Adrenal gland (tissue), 12 donors: ENCODE results near the gene TMEM179B. TPM values are rescaled to one million over a fixed set of nuclear protein-coding genes. Genes with fewer than 3 reads are reported as not detected.
A peak's percentile ranks its signal among the peaks of the same experiment; 100 is the strongest.

Source experiments
- DNase-seq, 7 donors: peaks; one replicate each; pipeline ENCODE4 v3.0.0-alpha.2; 2019 to 2020
- H3K27ac ChIP-seq, 5 donors: fragments of 200-600 bp; sonication (generic) in 4 of 5; 1 replicate in 3 of 5; 2 replicates in 2 of 5; pipeline versions ENCODE4 v1.5.1 to v1.8.0; 2016 to 2020; ENCODE audit warnings: mild to moderate bottlenecking in 1 of 5
- H3K27me3 ChIP-seq: fragments of 200-600 bp; 2 replicates; pipeline ENCODE4 v1.8.0; 2021
- H3K36me3 ChIP-seq, 2 donors: fragments of 200-600 bp; replicated peaks in 1 of 2; 1 replicate in 1 of 2; 2 replicates in 1 of 2; pipeline versions ENCODE4 v1.5.1 to v1.8.0; 2018 to 2022
- H3K4me1 ChIP-seq, 2 donors: fragments of 200-600 bp; replicated peaks in 1 of 2; 1 replicate in 1 of 2; 2 replicates in 1 of 2; pipeline versions ENCODE4 v1.5.1 to v1.8.0; 2018 to 2021
- H3K4me3 ChIP-seq, 4 donors: fragments of 200-600 bp; sonication (generic) in 3 of 4; one replicate each; pipeline ENCODE4 v1.5.1; 2016 to 2018
- H3K9me3 ChIP-seq, 3 donors: fragments of 200-600 bp; sonication (generic) in 1 of 3; replicated peaks in 1 of 3; 1 replicate in 2 of 3; 2 replicates in 1 of 3; pipeline versions ENCODE4 v1.5.1 to v1.8.0; 2016 to 2021
- POLR2A ChIP-seq, 2 donors: fragments of 450-650 bp; IDR thresholded peaks; one replicate each; pipeline ENCODE4 v1.6.1; 2017; ENCODE audit warnings: antibody characterized with exemption in 2 of 2, mild to moderate bottlenecking in 2 of 2, moderate library complexity in 1 of 2
- WGBS, 4 donors: extraction: QIAGEN DNeasy Blood & Tissue Kit in 2 of 4; methylation state at CpG; one replicate each; pipeline versions ENCODE4 v1.1.5 to v1.1.7; 2013 to 2017; 5-methylcytosine and 5-hydroxymethylcytosine counted together
- intact Hi-C, 2 donors: fragments of 100-400 bp; cut with DNase I; formaldehyde crosslinking; loops; one replicate each; pipeline versions ENCODE4 v1.14.1 to v1.15.0; 2022 to 2023
- polyA plus RNA-seq, 3 donors: library from polyadenylated mRNA; stranded (reverse); fragments of 200-250 nt in 2 of 3; fragments of 350-450 nt in 1 of 3; fragmentation: Illumina TruSeq in 1 of 3; extraction: RNeasy Lipid Tissue Mini Kit (QIAGEN cat#74804) in 1 of 3; gene quantifications; one replicate each; pipeline ENCODE4 v1.2.3, GENCODE V29; 2013 to 2014
- total RNA-seq, 9 donors: library from RNA; depleted of rRNA in 4 of 9; stranded (reverse); fragments of >200 nt in 4 of 9; fragments of 120-200 nt in 1 of 9; fragmentation: NEBNext Ultra II Directional in 1 of 9; extraction: Animal tissue kit (Norgen Biotek cat#: 25700) in 1 of 9; gene quantifications; one replicate each; pipeline versions ENCODE4 v1.1.0 to v1.2.4, GENCODE V29; 2013 to 2023
- TF ChIP-seq, protein P1 (sequence below), 6 experiments: fragments of 450-650 bp in 4 of 6; fragments of 200-600 bp in 2 of 6; sonication (generic) in 1 of 6; IDR thresholded peaks; 1 replicate in 5 of 6; 2 replicates in 1 of 6; pipeline versions ENCODE4 v1.5.1 to v1.8.0; 2016 to 2021; ENCODE audit warnings: antibody characterized with exemption in 6 of 6, mild to moderate bottlenecking in 2 of 6, moderate library complexity in 1 of 6
- donor health status: healthy with polysubstance abuse.
- donor health status: Bipolar disorder and iron deficiency.
- donor health status: DM: yes; HTN: yes; CAD: no.
- donor health status: DM: no; HTN: no; CAD: no.
- donor health status: DM: no; HTN: no; CAD: no.
- donor health status: DM: yes; HTN: yes; CAD: no.

The TMEM179B gene
- total and polyA plus RNA-seq, 12 donors: 37.2 to 217 (median 70.5) TPM

DNA sequence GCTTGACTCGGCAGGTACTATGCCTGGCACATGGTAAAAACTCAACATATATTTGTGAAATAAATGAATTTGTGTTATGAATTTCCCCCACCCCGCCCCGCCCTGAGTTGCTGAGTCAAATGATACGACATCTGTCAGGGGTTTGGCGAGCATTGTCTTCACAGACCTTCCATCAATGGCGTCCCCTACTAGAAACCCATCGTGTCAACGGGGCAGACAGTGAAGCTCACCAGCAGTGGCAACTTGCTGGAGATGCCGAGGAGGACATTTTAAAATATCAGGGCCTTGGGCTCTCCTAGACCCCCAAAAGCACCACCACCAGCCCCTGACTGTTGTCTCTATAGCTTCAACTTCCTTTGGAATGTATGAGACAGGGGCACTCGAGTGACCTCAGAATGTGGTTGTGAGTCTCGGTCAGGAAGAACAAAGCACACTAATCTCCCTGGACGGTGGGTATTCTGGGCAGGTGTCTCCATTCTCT lies 18.8 kb downstream of the TMEM179B start:
- TF ChIP-seq, protein P1, sequence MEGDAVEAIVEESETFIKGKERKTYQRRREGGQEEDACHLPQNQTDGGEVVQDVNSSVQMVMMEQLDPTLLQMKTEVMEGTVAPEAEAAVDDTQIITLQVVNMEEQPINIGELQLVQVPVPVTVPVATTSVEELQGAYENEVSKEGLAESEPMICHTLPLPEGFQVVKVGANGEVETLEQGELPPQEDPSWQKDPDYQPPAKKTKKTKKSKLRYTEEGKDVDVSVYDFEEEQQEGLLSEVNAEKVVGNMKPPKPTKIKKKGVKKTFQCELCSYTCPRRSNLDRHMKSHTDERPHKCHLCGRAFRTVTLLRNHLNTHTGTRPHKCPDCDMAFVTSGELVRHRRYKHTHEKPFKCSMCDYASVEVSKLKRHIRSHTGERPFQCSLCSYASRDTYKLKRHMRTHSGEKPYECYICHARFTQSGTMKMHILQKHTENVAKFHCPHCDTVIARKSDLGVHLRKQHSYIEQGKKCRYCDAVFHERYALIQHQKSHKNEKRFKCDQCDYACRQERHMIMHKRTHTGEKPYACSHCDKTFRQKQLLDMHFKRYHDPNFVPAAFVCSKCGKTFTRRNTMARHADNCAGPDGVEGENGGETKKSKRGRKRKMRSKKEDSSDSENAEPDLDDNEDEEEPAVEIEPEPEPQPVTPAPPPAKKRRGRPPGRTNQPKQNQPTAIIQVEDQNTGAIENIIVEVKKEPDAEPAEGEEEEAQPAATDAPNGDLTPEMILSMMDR (IDR thresholded peaks at IDR 0.05): no peak
- no peak for TF ChIP-seq POLR2A (IDR thresholded peaks at IDR 0.05)
- intact Hi-C loops: no loop called here
- Histone ChIP-seq H3K27me3 (no peaks in the 10 kb centered on the region), H3K4me1 (peaks cover 15 to 28% of the 10 kb centered on the region in 2 donors), H3K4me3 (peak overlapping the region in 2 of 4 donors; percentile 68 to 69), H3K9me3 (no peaks in the 10 kb centered on the region), H3K27ac (peak overlapping the region in 4 of 5 donors; percentile 60 to 93 (median 85)), H3K36me3 (peaks cover 0 to 25% of the 10 kb centered on the region in 2 donors)
- peak in 2 of 7 donors; percentile 23 to 38 for DNase-seq
- WGBS, 4 donors: 28 to 31% (median 29%) methylated on average over 7 to 12 of the region's 12 CpGs

DNA sequence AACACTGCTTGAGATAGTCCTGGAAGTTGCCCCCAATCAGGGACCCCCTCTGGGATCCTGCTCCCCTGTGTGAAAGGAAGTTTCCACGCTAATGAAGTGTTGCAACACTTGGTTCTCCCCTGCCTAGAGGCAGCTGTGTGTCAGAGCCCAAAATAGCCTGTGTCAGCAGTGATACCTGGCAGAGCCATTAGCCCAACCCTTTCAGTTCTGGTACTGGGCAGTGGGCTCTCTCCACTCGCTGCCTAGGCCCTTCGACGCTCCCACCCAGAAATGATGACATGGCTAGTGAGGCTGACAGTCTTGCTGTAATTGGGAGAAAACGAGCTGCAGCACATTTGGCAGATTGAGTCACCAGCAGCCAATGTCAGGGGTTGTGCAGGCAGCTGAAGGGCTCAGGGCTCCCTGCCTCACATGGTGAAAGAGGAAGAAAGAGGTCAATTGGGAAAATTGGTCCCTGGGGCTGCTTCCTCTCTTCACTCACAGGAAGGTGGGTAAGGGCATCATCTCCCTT lies 19.5 kb downstream of the TMEM179B start:
- peaks cover 15 to 28% of the 10 kb centered on the region in 2 donors for H3K4me1 ChIP-seq
- DNase-seq: peak; percentile 22 to 69 (median 51)
- no peak overlapping the region for H3K4me3 ChIP-seq
- intact Hi-C loops: no loop called here
- H3K27me3 ChIP-seq: no peaks in the 10 kb centered on the region
- no peaks in the 10 kb centered on the region for H3K9me3 ChIP-seq
- H3K36me3 ChIP-seq: peaks cover 0 to 19% of the 10 kb centered on the region in 2 donors
- WGBS, 4 donors: 45 to 69% (median 65%) methylated on average over 2 to 5 of the region's 5 CpGs
- H3K27ac ChIP-seq: peak overlapping the region in 4 of 5 donors; percentile 20 to 93 (median 85)
- TF ChIP-seq POLR2A (IDR thresholded peaks at IDR 0.05): no peak
- TF ChIP-seq, protein P1 (IDR thresholded peaks at IDR 0.05): no peak

DNA sequence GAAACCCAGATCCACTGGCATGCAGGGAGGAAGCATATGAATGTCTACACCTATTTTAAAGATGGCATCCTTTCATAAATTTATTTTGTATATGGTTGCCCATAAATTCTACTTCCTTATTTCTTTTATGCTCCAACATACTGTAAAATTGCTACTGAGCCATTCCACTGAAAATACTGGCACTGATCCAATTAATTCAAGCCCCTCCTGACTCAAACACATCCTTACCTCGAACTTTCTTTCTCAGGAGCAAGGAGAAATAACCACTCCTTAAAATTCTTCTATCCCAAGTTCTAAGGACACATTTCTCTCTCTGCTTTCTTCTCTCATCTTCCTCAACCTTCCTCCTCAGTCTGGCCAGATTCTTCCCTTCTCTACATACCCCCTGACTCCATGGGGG lies 23.5 kb downstream of the TMEM179B start:
- Histone ChIP-seq H3K4me3 (no peak overlapping the region), H3K36me3 (peaks cover 0 to under 1% of the 10 kb centered on the region in 2 donors), H3K9me3 (no peaks in the 10 kb centered on the region), H3K4me1 (peaks cover 7 to 9% of the 10 kb centered on the region in 2 donors), H3K27ac (no peak overlapping the region), H3K27me3 (no peaks in the 10 kb centered on the region)
- 25 to 54% (median 42%) methylated on average over 1 of the region's 1 CpG for WGBS, 4 donors
- intact Hi-C loops: no loop called here
- DNase-seq: no peak
- no peak for TF ChIP-seq POLR2A (IDR thresholded peaks at IDR 0.05)
- TF ChIP-seq, protein P1 (IDR thresholded peaks at IDR 0.05): no peak

DNA sequence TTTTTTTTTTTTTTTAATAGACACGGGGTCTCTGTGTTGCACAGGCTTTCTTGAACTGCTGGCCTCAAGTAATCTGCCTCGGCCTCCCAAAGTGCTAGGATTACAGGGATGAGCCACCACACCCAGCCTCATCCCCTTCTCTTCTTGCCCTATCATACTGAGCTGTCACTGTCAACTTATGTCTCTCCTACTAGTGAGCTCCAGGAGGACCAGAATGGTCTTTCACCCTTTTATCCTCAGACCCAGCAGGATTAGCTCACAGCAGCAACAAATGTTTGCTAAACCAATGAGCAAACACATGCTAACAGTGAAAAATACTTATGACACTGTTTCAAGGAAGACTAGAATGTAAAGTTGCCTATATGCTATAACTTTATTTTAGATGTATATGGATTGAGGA lies 24.5 kb downstream of the TMEM179B start:
- intact Hi-C loops: no loop called here
- Histone ChIP-seq H3K27me3 (no peaks in the 10 kb centered on the region), H3K36me3 (peaks cover 0 to 8% of the 10 kb centered on the region in 2 donors), H3K4me1 (peaks cover 0 to under 1% of the 10 kb centered on the region in 2 donors), H3K9me3 (no peaks in the 10 kb centered on the region), H3K4me3 (no peak overlapping the region), H3K27ac (no peak overlapping the region)
- DNase-seq: no peak
- no peak for TF ChIP-seq POLR2A (IDR thresholded peaks at IDR 0.05)
- TF ChIP-seq, protein P1 (IDR thresholded peaks at IDR 0.05): no peak
- 71 to 81% (median 77%) methylated on average over 2 of the region's 2 CpGs for WGBS, 4 donors
